GM06990 (cell line): ENCODE data around the gene ZFHX3.

Experiments used
- DNase-seq: peaks from one replicate; pipeline ENCODE4 v3.0.0-alpha.2; 2011; ENCODE audit not compliant: insufficient read length; ENCODE audit errors: extremely low read depth
- H3K27me3 ChIP-seq: replicated peaks from 2 replicates; pipeline ENCODE4 v1.6.0; 2011; ENCODE audit warnings: low read length; ENCODE audit not compliant: control insufficient read depth, insufficient read depth
- H3K36me3 ChIP-seq: 2 replicates; pipeline ENCODE4 v1.5.1; 2011; ENCODE audit warnings: low read length; ENCODE audit not compliant: control insufficient read depth, insufficient read depth
- H3K4me3 ChIP-seq: replicated peaks from 2 replicates; pipeline ENCODE4 v1.5.1; 2011; ENCODE audit warnings: low read depth, mild to moderate bottlenecking, control low read depth, low read length
- TF ChIP-seq, protein P1 (sequence below): IDR thresholded peaks from 2 replicates; pipeline ENCODE4 v1.5.1; 2011; ENCODE audit warnings: low read length, control low read depth, mild to moderate bottlenecking, inconsistent platforms; ENCODE audit not compliant: insufficient read depth, poor library complexity, severe bottlenecking

ZFHX3 gene

GRCh38 chr16:72858665-72859493 is 189.0 kb downstream of the ZFHX3 start:
- H3K4me3 ChIP-seq, result no peak overlapping the region
- no peaks in the 10 kb centered on the region for H3K36me3 ChIP-seq
- no peak for DNase-seq
- H3K27me3 ChIP-seq, result no peaks in the 10 kb centered on the region
- TF ChIP-seq, protein P1, sequence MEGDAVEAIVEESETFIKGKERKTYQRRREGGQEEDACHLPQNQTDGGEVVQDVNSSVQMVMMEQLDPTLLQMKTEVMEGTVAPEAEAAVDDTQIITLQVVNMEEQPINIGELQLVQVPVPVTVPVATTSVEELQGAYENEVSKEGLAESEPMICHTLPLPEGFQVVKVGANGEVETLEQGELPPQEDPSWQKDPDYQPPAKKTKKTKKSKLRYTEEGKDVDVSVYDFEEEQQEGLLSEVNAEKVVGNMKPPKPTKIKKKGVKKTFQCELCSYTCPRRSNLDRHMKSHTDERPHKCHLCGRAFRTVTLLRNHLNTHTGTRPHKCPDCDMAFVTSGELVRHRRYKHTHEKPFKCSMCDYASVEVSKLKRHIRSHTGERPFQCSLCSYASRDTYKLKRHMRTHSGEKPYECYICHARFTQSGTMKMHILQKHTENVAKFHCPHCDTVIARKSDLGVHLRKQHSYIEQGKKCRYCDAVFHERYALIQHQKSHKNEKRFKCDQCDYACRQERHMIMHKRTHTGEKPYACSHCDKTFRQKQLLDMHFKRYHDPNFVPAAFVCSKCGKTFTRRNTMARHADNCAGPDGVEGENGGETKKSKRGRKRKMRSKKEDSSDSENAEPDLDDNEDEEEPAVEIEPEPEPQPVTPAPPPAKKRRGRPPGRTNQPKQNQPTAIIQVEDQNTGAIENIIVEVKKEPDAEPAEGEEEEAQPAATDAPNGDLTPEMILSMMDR, result no peak

DNA sequence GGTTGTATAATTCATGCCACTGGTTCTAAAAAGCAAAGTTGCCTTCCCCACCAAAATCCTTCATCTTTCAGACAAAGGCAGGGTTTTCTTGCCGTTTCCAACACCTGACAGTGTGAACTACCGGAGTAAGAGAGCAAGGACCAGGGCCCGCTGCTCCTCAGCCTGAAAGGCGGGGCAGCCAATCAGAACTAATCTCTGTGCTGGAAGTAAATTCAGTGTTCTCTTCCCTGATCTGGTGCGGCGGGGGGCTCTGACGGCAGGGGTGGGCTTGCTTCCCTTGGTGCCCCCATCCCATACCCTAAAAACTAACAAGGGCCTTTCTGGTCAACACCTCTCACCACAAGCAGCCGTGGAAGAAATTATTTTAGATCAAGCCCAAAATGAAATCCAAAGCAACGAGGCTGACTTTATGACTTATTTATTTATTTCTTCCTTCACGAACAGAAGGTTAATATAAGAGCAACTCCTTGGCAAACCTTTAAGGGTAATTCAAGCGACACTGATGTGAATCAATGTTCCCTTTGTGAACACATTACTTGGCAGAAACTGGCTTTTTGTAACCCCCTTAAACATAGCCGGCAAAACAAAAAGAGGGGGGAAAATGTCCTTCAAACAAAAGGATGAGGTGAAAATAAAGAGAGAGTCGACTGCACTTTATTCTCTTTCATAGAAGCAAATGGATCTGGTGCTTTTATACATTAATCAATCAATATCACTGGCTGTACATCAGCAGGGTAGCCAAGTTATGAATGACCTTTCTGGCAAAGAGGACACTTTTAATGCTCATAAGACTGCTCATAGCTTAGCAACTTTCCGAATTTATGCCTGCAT is 189.9 kb downstream of the ZFHX3 start:
- DNase-seq, result no peak
- TF ChIP-seq, protein P1, result no peak
- no peaks in the 10 kb centered on the region for H3K36me3 ChIP-seq
- H3K27me3 ChIP-seq, result no peaks in the 10 kb centered on the region
- H3K4me3 ChIP-seq, result no peak overlapping the region

DNA sequence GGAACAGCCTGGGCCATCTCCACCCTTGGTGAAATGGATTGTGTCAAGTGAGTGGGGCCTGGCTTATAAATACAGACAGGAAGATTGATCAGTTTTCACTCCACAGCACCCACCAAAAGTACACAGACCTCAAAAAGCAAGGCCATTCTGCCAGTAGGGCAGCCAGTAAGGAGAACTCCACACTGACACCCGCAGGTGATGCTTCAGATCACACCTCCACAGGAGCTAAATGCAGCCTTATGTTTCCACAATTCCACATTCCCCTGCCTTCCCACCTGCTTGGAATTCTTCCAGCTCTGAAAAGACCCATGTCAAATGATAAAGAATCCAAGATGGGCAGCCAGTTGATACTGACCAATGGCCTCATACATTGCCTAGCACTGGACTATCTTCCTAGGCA is 191.1 kb downstream of the ZFHX3 start:
- Histone ChIP-seq H3K27me3 (no peaks in the 10 kb centered on the region), H3K36me3 (no peaks in the 10 kb centered on the region), H3K4me3 (no peak overlapping the region)
- TF ChIP-seq, protein P1, result peak; percentile 40
- DNase-seq, result no peak

- Histone ChIP-seq H3K36me3 (no peaks in the 10 kb centered on the region), H3K27me3 (no peaks in the 10 kb centered on the region), H3K4me3 (no peak overlapping the region)
- TF ChIP-seq, protein P1, result no peak
- no peak for DNase-seq
These were observed 193.5 kb downstream of the ZFHX3 start for GRCh38 chr16:72854267-72854959.

- H3K36me3 ChIP-seq, result no peaks in the 10 kb centered on the region
- H3K27me3 ChIP-seq, result no peaks in the 10 kb centered on the region
- TF ChIP-seq, protein P1, result no peak
- no peak for DNase-seq
- H3K4me3 ChIP-seq, result no peak overlapping the region
These were observed 194.2 kb downstream of the ZFHX3 start for GRCh38 chr16:72853575-72854266.
